Fibroblast of mammary gland (primary cell): ENCODE results near the gene RABGAP1L.

Experiments
- DNase-seq: peaks from one replicate; pipeline ENCODE4 v3.0.0-alpha.2; 2010; ENCODE audit warnings: low read depth
- H3K4me3 ChIP-seq: 2 replicates; pipeline ENCODE4 v1.5.1; 2011; ENCODE audit warnings: low read depth, mild to moderate bottlenecking, low read length, moderate library complexity; ENCODE audit not compliant: control insufficient read depth
- TF ChIP-seq, protein P1 (sequence below): conservative IDR thresholded peaks from 2 replicates; pipeline ENCODE4 v1.5.1; 2011; ENCODE audit warnings: low read depth, low read length, inconsistent platforms; ENCODE audit not compliant: control insufficient read depth, insufficient read depth

Gene RABGAP1L

GRCh38 chr1:174358344-174358743 lies 199.0 kb downstream of the RABGAP1L start:
- DNase-seq: peak; percentile 34
- TF ChIP-seq, protein P1, sequence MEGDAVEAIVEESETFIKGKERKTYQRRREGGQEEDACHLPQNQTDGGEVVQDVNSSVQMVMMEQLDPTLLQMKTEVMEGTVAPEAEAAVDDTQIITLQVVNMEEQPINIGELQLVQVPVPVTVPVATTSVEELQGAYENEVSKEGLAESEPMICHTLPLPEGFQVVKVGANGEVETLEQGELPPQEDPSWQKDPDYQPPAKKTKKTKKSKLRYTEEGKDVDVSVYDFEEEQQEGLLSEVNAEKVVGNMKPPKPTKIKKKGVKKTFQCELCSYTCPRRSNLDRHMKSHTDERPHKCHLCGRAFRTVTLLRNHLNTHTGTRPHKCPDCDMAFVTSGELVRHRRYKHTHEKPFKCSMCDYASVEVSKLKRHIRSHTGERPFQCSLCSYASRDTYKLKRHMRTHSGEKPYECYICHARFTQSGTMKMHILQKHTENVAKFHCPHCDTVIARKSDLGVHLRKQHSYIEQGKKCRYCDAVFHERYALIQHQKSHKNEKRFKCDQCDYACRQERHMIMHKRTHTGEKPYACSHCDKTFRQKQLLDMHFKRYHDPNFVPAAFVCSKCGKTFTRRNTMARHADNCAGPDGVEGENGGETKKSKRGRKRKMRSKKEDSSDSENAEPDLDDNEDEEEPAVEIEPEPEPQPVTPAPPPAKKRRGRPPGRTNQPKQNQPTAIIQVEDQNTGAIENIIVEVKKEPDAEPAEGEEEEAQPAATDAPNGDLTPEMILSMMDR: no peak
- no peak overlapping the region for H3K4me3 ChIP-seq

DNA sequence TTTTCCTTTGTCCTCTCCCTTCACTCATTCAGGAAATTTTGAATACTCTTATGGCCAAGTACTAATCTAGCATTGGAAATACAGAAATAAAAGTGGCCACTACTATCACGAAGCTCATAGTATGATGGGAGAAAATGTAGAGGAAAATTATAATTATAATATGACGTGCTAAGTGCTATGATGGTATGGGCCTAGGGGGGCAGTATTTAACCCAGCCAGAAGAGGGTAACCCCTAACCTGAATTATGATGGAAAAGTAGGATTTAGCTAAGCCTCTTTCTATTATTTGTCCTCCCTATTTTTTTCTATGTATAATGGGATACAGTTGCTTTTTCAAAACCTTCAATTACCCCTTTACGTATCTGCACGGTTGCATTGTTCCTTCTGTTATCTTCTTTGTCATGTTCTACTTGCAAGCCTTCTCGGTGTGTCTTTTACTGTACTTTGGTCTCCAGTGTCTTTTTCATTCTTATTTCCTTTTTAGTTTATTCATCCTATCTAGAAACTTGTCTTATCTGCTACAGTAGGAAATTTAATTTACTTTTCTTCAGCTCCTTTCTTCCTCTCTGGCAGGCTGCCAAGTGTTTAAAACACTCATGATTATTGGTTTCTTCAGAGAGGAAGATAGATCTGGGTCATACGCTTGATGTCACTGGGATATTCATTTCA lies 199.6 kb downstream of the RABGAP1L start:
- TF ChIP-seq, protein P1: no peak
- DNase-seq: no peak
- no peak overlapping the region for H3K4me3 ChIP-seq

DNA sequence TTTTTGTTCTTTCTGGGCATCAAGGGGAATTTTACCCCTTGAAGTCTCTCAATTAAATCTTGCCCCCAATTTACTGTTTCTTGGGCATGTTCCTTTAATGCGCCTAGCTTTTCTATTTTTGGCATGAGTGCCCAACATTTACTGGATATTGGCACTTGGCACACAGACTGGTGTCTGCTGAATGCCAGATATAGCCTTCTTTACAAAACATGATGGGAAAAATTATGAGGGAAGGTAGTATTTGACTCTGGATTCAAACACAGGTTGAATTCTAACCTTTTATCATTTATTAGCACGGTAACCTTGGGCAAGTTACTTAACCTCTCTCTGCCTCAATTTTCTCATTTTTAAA lies 200.1 kb downstream of the RABGAP1L start:
- TF ChIP-seq, protein P1: no peak
- no peak for DNase-seq
- H3K4me3 ChIP-seq: no peak overlapping the region

DNA sequence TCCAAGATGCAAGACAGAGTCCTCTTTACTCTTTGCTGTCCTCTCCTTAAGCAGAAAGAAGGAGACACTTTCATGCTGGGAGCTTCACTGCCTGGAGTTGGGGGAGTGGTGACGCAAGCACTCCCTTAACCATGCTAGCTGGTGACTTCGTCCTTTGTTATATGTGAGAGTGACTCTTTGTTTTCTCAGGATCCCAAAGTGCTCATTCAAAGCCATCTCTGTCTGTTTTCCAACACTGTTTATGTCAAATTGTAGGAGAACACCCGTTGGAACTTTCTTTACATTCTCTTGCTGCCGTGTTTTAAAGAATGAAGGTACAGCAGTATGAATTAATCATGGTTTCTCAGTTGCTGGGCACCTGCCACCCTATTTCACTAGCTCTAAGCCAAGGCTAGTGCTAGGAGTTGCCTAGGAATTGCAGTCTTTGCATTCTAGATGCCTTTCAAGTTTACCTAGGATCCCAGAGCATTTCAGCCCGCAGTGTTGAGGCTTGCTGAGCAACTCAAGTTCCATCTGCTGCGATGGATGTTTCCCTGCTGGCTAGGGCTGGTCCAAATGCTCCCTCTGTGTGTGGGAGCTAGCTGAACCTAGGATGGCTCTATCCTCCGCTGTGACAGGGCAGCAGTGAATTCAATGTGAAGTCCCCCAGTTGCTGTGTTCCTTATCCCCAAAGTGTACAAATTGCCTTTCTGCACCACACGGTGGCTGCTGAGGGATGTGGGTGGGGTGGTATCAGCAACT lies 205.8 kb downstream of the RABGAP1L start:
- TF ChIP-seq, protein P1: no peak
- no peak overlapping the region for H3K4me3 ChIP-seq
- DNase-seq: no peak

DNA sequence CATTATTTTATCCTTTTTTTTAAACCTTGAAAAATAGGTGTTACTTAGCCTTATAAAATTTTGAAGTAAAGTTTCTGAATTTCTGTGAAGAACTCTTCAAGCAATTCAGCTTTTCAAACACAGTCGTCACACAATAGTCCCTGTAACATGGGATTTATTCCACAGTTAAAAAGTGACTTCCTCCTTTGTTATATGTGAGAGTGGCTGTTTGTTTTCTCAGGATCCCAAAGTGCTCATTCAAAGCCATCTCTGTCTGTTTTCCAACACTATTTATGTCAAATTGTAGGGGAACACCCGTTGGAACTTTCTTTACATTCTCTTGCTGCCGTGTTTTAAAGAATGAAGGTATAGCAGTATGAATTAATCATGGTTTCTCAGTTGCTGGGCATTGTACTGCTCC lies 207.6 kb downstream of the RABGAP1L start:
- no peak for DNase-seq

DNA sequence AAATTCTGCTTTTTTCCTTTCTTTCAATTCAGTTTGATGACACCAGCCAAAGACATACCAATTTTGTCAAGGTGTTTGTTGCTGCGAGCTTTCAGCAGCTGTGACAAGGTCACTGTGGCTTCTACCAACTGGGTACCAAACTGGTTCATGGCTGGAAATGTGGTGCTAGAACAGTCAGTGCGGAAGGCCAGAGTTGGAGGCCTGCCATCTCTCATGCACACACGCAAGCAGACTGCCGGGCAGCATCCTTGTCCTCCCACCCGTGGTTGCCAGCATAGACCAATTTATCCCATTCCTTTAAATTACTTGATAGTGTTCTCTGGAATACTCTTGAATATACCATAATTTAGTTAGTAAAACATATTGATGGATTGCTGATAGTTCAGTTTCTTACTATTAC lies 208.6 kb downstream of the RABGAP1L start:
- no peak overlapping the region for H3K4me3 ChIP-seq
- DNase-seq: no peak
- TF ChIP-seq, protein P1: no peak

More for the DNA sequence above, 207.6 kb downstream of the RABGAP1L start:
- H3K4me3 ChIP-seq: no peak overlapping the region
- TF ChIP-seq, protein P1: no peak
